Uterine smooth muscle cell (primary cell): ENCODE results near the gene KRTAP19-4. TPM values are rescaled to one million over a fixed set of nuclear protein-coding genes. Genes with fewer than 3 reads are reported as not detected.

ENCODE experiments used
- total RNA-seq: library from RNA; depleted of rRNA; stranded (reverse); fragments of >200 nt; gene quantifications from 2 replicates; pipeline ENCODE4 v1.2.3, GENCODE V29; 2014

Gene KRTAP19-4, protein sequence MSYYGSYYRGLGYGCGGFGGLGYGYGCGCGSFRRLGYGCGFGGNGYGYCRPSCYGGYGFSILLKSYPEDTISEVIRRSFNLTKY
- total RNA-seq, result not detected in 2 replicates

DNA sequence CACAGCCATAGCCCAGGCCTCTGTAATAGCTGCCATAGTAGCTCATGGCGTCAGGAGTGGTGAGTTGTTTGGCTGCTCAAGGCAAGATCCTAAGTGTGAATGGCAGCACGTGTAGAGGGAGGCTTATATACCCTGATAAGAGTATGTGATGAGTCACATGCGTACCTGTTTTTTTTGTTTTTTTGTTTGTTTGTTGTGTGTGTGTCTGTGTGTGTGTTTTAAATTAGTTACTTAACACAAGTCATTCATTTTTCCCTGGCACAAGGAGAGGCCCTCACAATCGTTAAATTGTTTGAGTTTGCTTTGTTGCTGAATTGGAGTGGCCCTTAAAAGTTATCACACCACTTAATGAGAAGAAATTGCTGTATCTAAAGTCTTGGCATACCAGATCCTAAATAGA is at the start of gene KRTAP19-4:
Gene KRTAP19-4, minus strand, starts transcription at position 101 of the 400 bp plus-strand sequence. Its CDS starts 55 bp downstream, at position 46.

GRCh38 chr21:30541764-30542163 is 44.8 kb upstream of the KRTAP19-4 start, which contains the start of gene KRTAP19-6:
Gene KRTAP19-6, minus strand, starts transcription at chr21:30541864. Its CDS starts 31 bp downstream, at chr21:30541833.

GRCh38 chr21:30502041-30502440 is 5.1 kb upstream of the KRTAP19-4 start, which contains the start of gene KRTAP19-5:
Gene KRTAP19-5, minus strand, starts transcription at chr21:30502141. Its CDS starts 51 bp downstream, at chr21:30502090.

DNA sequence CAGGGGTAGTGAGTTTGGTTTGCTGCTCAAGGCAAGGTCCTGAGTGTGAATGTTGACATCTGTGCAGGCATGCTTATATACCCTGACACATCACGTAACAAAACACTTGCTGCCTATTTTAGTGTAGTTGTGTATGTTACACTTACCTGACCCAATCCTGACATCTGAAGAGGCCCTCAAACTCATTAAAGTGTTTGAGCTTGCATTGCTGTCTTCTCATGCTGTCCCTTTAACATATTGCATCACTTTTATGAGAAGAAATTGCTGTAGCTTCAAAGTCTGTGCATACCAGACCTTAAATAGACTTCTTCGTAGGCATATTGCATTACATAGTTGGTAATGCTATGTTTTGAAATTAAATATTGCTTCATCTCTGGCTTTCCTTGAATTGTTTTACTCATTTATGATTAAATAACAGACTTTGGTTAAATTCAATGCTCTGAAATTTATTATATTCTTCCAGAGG is 5.0 kb downstream of the KRTAP19-4 start, which contains the start of gene KRTAP19-3:
Gene KRTAP19-3, minus strand, starts transcription at position 51 of the 466 bp plus-strand sequence. CDS start 56 bp downstream, outside the sequence.

DNA sequence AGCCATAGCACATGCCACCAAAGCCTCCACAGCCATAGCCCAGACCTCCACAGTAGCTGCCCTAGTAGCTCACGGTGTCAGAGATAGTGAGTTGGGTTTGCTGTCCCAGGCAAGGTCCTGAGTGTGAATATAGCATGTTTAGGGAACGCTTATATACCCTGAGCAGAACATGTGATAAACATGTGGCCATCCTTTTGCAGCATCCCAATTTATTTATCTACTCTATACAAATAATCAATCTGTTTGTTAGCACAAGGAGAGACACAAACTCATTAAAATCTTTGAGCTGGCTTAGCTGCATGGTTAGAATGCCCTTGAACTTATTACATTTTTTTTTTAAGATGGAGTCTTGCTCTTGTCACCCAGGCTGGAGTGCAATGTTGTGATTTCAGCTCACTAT is 9.6 kb downstream of the KRTAP19-4 start, which contains the start of gene KRTAP19-2:
Gene KRTAP19-2, minus strand, starts transcription at position 101 of the 400 bp plus-strand sequence. Its CDS starts 88 bp downstream, at position 13.

DNA sequence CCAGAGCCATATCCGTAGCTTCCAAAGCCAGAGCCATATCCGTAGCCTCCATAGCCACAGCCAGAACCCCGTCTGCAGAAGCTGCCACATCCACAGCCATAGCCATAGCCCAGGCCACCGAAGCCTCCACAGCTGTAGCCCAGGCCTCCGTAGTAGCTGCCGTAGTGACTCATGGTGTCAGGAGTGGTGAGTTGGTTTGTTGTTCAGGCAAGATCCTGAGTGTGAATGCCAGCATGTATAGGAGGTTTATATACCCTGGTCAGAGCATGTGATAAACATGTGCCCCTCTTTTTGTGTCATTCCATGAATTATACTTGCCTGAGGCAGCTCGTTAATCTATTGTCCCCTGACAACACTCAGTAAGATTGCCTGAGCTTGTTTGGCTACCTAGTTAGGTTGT is 16.8 kb downstream of the KRTAP19-4 start, which contains the start of gene KRTAP19-1:
Gene KRTAP19-1, minus strand, starts transcription at position 223 of the 400 bp plus-strand sequence. Its CDS starts 50 bp downstream, at position 173.

Other genes with a start within 250 kb of the KRTAP19-4 start
- gene KRTAP24-1, start 214.2 kb downstream of the KRTAP19-4 start, total RNA-seq, result not detected in 2 replicates
- not detected in 2 replicates for gene KRTAP25-1, start 207.7 kb downstream of the KRTAP19-4 start, total RNA-seq
- not detected in 2 replicates for gene KRTAP26-1, start 176.8 kb downstream of the KRTAP19-4 start, total RNA-seq
- not detected in 2 replicates for gene KRTAP27-1, start 159.5 kb downstream of the KRTAP19-4 start, total RNA-seq
- not detected in 2 replicates for gene KRTAP23-1, start 148.6 kb downstream of the KRTAP19-4 start, total RNA-seq
- gene KRTAP13-2, start 124.9 kb downstream of the KRTAP19-4 start, total RNA-seq, result not detected in 2 replicates
- not detected in 2 replicates for gene KRTAP13-1, start 101.1 kb downstream of the KRTAP19-4 start, total RNA-seq
- gene KRTAP13-3, start 71.2 kb downstream of the KRTAP19-4 start, total RNA-seq, result not detected in 2 replicates
- gene KRTAP13-4, start 66.9 kb downstream of the KRTAP19-4 start, total RNA-seq, result not detected in 2 replicates
- gene KRTAP15-1, start 56.9 kb downstream of the KRTAP19-4 start, total RNA-seq, result not detected in 2 replicates
- not detected in 2 replicates for gene KRTAP19-1, start 16.8 kb downstream of the KRTAP19-4 start, total RNA-seq
- gene KRTAP19-2, start 9.7 kb downstream of the KRTAP19-4 start, total RNA-seq, result not detected in 2 replicates
- not detected in 2 replicates for gene KRTAP19-3, start 5.2 kb downstream of the KRTAP19-4 start, total RNA-seq
- gene KRTAP19-5, start 5.0 kb upstream of the KRTAP19-4 start, total RNA-seq, result not detected in 2 replicates
- not detected in 2 replicates for gene KRTAP19-6, start 44.7 kb upstream of the KRTAP19-4 start, total RNA-seq
- not detected in 2 replicates for gene KRTAP19-7, start 64.1 kb upstream of the KRTAP19-4 start, total RNA-seq
- not detected in 2 replicates for gene KRTAP22-2, start 93.2 kb upstream of the KRTAP19-4 start, total RNA-seq
- not detected in 2 replicates for gene KRTAP6-3, start 95.3 kb upstream of the KRTAP19-4 start, total RNA-seq
- not detected in 2 replicates for gene KRTAP6-2, start 101.7 kb upstream of the KRTAP19-4 start, total RNA-seq
- gene KRTAP22-1, start 103.9 kb upstream of the KRTAP19-4 start, total RNA-seq, result not detected in 2 replicates
- not detected in 2 replicates for gene KRTAP6-1, start 116.8 kb upstream of the KRTAP19-4 start, total RNA-seq
- gene KRTAP20-1, start 119.3 kb upstream of the KRTAP19-4 start, total RNA-seq, result not detected in 2 replicates
- gene KRTAP20-4, start 123.5 kb upstream of the KRTAP19-4 start, total RNA-seq, result not detected in 2 replicates
- not detected in 2 replicates for gene KRTAP20-2, start 138.0 kb upstream of the KRTAP19-4 start, total RNA-seq
- gene KRTAP20-3, start 145.7 kb upstream of the KRTAP19-4 start, total RNA-seq, result not detected in 2 replicates
- gene KRTAP21-3, start 221.6 kb upstream of the KRTAP19-4 start, total RNA-seq, result not detected in 2 replicates